Thymus (tissue), 11 donors: ENCODE results near the gene PACSIN2. TPM values are rescaled to one million over a fixed set of nuclear protein-coding genes. Genes with fewer than 3 reads are reported as not detected.
A peak's percentile ranks its signal among the peaks of the same experiment; 100 is the strongest.

Experiments
- DNase-seq, 9 donors: peaks; one replicate each; pipeline ENCODE4 v3.0.0-alpha.2; 2013; ENCODE audit warnings: low spot score in 9 of 9, low read depth in 6 of 9, missing footprints in 1 of 9
- H3K27ac ChIP-seq, 2 donors: one replicate each; pipeline ENCODE4 v1.5.1; 2013; ENCODE audit warnings: control low read depth in 1 of 2, low read depth in 1 of 2, low read length in 1 of 2, mild to moderate bottlenecking in 1 of 2, moderate library complexity in 1 of 2
- H3K27me3 ChIP-seq, 2 donors: one replicate each; pipeline ENCODE4 v1.5.1; 2013; ENCODE audit warnings: low read length in 1 of 2; ENCODE audit not compliant: control insufficient read depth in 2 of 2, insufficient read depth in 1 of 2
- H3K36me3 ChIP-seq, 2 donors: one replicate each; pipeline ENCODE4 v1.5.1; 2013; ENCODE audit warnings: low read length in 1 of 2, mild to moderate bottlenecking in 1 of 2, moderate library complexity in 1 of 2; ENCODE audit not compliant: control insufficient read depth in 2 of 2, insufficient read depth in 2 of 2
- H3K4me1 ChIP-seq, 2 donors: one replicate each; pipeline ENCODE4 v1.5.1; 2013; ENCODE audit warnings: low read length in 2 of 2; ENCODE audit not compliant: control insufficient read depth in 2 of 2, insufficient read depth in 2 of 2
- H3K4me3 ChIP-seq, 2 donors: one replicate each; pipeline ENCODE4 v1.5.1; 2013; ENCODE audit warnings: low read length in 2 of 2, control low read depth in 1 of 2, mild to moderate bottlenecking in 1 of 2
- H3K9me3 ChIP-seq, 2 donors: one replicate each; pipeline ENCODE4 v1.5.1; 2013; ENCODE audit warnings: low read length in 1 of 2, mild to moderate bottlenecking in 1 of 2; ENCODE audit not compliant: control insufficient read depth in 2 of 2, insufficient read depth in 1 of 2
- WGBS: extraction: QIAGEN DNeasy Blood & Tissue Kit; methylation state at CpG from one replicate; pipeline ENCODE4 v1.1.7; 2013; 5-methylcytosine and 5-hydroxymethylcytosine counted together
- polyA plus RNA-seq: library from polyadenylated mRNA; stranded (reverse); fragments of 200-250 nt; gene quantifications from one replicate; pipeline ENCODE4 v1.2.3, GENCODE V29; 2013
- total RNA-seq: library from RNA; stranded (reverse); fragments of 120-200 nt; gene quantifications from one replicate; pipeline ENCODE4 v1.2.4, GENCODE V29; 2013
- donor health status: healthy.

PACSIN2 gene
- total and polyA plus RNA-seq, 2 donors, result 27.0 to 36.0 TPM

GRCh38 chr22:42892571-42893316, 122.2 kb downstream of the PACSIN2 start:
- Histone ChIP-seq H3K4me1 (peaks cover 6 to 32% of the 10 kb centered on the region in 2 donors), H3K4me3 (no peak overlapping the region), H3K36me3 (peaks cover 19 to 22% of the 10 kb centered on the region in 2 donors), H3K27ac (peak overlapping the region in 1 of 2 donors; percentile 32), H3K27me3 (no peaks in the 10 kb centered on the region), H3K9me3 (no peaks in the 10 kb centered on the region)
- no peak for DNase-seq
- 70% methylated on average over 10 of the region's 10 CpGs for WGBS

GRCh38 chr22:42892156-42892555, 122.8 kb downstream of the PACSIN2 start:
- Histone ChIP-seq H3K27me3 (no peaks in the 10 kb centered on the region), H3K36me3 (peaks cover 25 to 28% of the 10 kb centered on the region in 2 donors), H3K4me3 (no peak overlapping the region), H3K4me1 (peaks cover 6 to 32% of the 10 kb centered on the region in 2 donors), H3K27ac (peak overlapping the region in 1 of 2 donors; percentile 57), H3K9me3 (no peaks in the 10 kb centered on the region)
- 54% methylated on average over 9 of the region's 9 CpGs for WGBS
- peak in 1 of 9 donors; percentile 20 for DNase-seq

GRCh38 chr22:42891696-42892095, 123.3 kb downstream of the PACSIN2 start:
- Histone ChIP-seq H3K9me3 (no peaks in the 10 kb centered on the region), H3K27me3 (no peaks in the 10 kb centered on the region), H3K4me3 (no peak overlapping the region), H3K36me3 (peaks cover 29 to 33% of the 10 kb centered on the region in 2 donors), H3K4me1 (peaks cover 6 to 32% of the 10 kb centered on the region in 2 donors), H3K27ac (peak overlapping the region in 1 of 2 donors; percentile 57)
- WGBS, result 98% methylated on average over 3 of the region's 3 CpGs
- DNase-seq, result no peak

- H3K27ac ChIP-seq, result no peak overlapping the region
- DNase-seq, result no peak
Measured at GRCh38 chr22:42891008-42891407, 123.9 kb downstream of the PACSIN2 start.

DNA sequence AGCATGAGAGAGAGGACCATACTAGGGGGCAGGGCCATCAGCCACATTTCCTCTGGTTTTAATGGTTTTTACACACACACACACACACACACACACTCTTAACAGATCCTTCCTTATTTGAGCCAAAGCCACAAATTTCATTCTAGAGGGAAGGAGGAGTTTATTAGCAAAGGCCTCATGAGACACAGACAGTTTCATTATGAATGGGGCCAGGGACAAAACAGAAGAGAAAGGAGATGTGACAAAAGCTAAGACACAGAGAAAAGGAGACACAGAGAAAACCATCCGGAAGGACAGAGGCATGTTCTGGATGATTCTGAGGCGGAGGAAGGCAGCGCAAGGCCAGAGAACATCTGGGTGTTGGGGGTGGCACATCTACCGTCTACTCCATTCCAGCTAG, 125.6 kb downstream of the PACSIN2 start:
- Histone ChIP-seq H3K36me3 (peaks cover 34 to 43% of the 10 kb centered on the region in 2 donors), H3K9me3 (no peaks in the 10 kb centered on the region), H3K27me3 (no peaks in the 10 kb centered on the region), H3K27ac (no peak overlapping the region), H3K4me1 (peaks cover 0 to 17% of the 10 kb centered on the region in 2 donors), H3K4me3 (no peak overlapping the region)
- peak in 1 of 9 donors; percentile 42 for DNase-seq
- WGBS, result 59% methylated on average over 4 of the region's 4 CpGs

More at GRCh38 chr22:42891008-42891407, 123.9 kb downstream of the PACSIN2 start:
- Histone ChIP-seq H3K27me3 (no peaks in the 10 kb centered on the region), H3K9me3 (no peaks in the 10 kb centered on the region), H3K4me1 (peaks cover 6 to 31% of the 10 kb centered on the region in 2 donors), H3K36me3 (peaks cover 32 to 38% of the 10 kb centered on the region in 2 donors), H3K4me3 (no peak overlapping the region)
- WGBS, result 97% methylated on average over 13 of the region's 13 CpGs

- Histone ChIP-seq H3K9me3 (no peaks in the 10 kb centered on the region), H3K4me1 (peaks cover 0 to 8% of the 10 kb centered on the region in 2 donors), H3K36me3 (peaks cover 37 to 50% of the 10 kb centered on the region in 2 donors), H3K4me3 (no peak overlapping the region), H3K27me3 (no peaks in the 10 kb centered on the region), H3K27ac (no peak overlapping the region)
- WGBS, result 90% methylated on average over 14 of the region's 14 CpGs
- no peak for DNase-seq
Measured at GRCh38 chr22:42887523-42888507, 127.1 kb downstream of the PACSIN2 start.

DNA sequence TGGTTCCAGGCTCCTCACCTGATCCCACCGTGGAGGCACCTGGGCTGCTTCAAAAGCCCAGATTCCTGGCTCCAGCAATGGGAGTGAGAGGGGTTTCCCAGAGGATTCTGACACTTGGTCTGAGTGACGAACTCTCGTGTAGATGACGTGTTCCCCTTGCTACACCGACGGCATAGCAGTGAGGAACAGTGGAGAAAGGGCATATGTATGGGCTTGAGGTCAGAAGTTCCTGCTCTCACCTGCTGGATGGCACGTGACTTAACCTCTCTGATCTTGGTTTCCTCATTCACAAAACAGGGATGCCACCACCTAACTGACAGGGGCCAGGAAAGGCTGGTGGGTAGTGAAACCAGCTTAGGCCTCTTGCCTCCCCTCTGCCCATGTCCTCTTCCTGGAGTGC, 127.8 kb downstream of the PACSIN2 start:
- DNase-seq, result no peak
- peaks cover 0 to 1% of the 10 kb centered on the region in 2 donors for H3K4me1 ChIP-seq
- H3K36me3 ChIP-seq, result peaks cover 41 to 54% of the 10 kb centered on the region in 2 donors
- H3K4me3 ChIP-seq, result no peak overlapping the region
- WGBS, result 89% methylated on average over 7 of the region's 7 CpGs
- no peaks in the 10 kb centered on the region for H3K27me3 ChIP-seq
- no peak overlapping the region for H3K27ac ChIP-seq
- H3K9me3 ChIP-seq, result no peaks in the 10 kb centered on the region

GRCh38 chr22:42885446-42885845, 129.5 kb downstream of the PACSIN2 start:
- H3K4me3 ChIP-seq, result no peak overlapping the region
- H3K27ac ChIP-seq, result no peak overlapping the region
- H3K4me1 ChIP-seq, result no peaks in the 10 kb centered on the region
- H3K27me3 ChIP-seq, result no peaks in the 10 kb centered on the region
- peaks cover 56 to 61% of the 10 kb centered on the region in 2 donors for H3K36me3 ChIP-seq
- WGBS, result 97% methylated on average over 9 of the region's 9 CpGs
- H3K9me3 ChIP-seq, result no peaks in the 10 kb centered on the region
- no peak for DNase-seq
